Measurements from ENCODE around the gene CPSF2. TPM values are rescaled to one million over a fixed set of nuclear protein-coding genes. Genes with fewer than 3 reads are reported as not detected.

Gene CPSF2
- total and polyA plus RNA-seq, 8 donors = 5.5 to 36.6 (median 8.0) TPM

DNA sequence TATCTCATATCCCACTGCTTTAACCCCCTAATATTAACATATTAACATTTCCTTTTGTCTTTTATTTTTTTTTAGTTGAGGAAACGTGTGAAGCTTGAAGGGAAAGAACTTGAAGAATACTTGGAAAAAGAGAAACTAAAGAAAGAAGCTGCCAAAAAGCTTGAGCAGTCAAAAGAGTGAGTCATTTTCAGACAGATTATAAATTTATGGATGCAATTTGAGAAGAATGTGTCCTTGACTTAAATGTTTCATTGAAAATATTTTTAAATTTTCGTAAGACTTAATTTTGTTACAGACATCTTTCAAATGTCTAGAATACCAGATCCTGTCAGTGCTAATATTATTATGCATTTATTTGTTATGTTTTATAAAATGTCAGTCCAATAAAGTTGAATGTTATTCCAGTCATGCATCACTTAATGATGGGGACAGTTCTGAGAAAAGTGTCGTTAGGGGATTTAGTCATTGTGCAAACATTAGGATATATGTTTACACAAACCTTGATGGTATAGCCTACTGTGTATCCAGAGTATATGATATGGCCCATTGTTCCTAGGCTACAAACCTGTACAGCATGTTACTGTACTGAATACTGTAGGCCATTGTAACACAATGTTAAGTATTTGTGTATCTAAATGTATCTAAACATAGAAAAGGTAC is 32.6 kb downstream of the CPSF2 start:
- H3K9me3 ChIP-seq = no peaks in the 10 kb centered on the region
- DNase-seq = no peak
- H3K27me3 ChIP-seq = no peaks in the 10 kb centered on the region
- no peak overlapping the region for H3K27ac ChIP-seq
- peaks cover 31 to 87% (median 84%) of the 10 kb centered on the region in 4 donors for H3K36me3 ChIP-seq
- intact Hi-C loops (cut with DNase I; ENCODE audit: low total_unique reads) = no loop called here
- H3K4me3 ChIP-seq = no peak overlapping the region
- WGBS, 5 donors = 63 to 72% (median 71%) methylated on average over 3 of the region's 3 CpGs
- TF ChIP-seq POLR2A (IDR thresholded peaks at IDR 0.05) = no peak
- no peak for TF ChIP-seq EP300 (IDR thresholded peaks at IDR 0.05)
- TF ChIP-seq POLR2AphosphoS5 (IDR thresholded peaks at IDR 0.05) = no peak
- H3K4me1 ChIP-seq = no peaks in the 10 kb centered on the region

GRCh38 chr14:92160619-92161018 is 38.9 kb downstream of the CPSF2 start:
- WGBS, 5 donors = 30 to 60% (median 56%) methylated on average over 4 of the region's 4 CpGs
- intact Hi-C loops (cut with DNase I; ENCODE audit: low total_unique reads) = no loop called here
- no peak for DNase-seq
- TF ChIP-seq, protein P1, sequence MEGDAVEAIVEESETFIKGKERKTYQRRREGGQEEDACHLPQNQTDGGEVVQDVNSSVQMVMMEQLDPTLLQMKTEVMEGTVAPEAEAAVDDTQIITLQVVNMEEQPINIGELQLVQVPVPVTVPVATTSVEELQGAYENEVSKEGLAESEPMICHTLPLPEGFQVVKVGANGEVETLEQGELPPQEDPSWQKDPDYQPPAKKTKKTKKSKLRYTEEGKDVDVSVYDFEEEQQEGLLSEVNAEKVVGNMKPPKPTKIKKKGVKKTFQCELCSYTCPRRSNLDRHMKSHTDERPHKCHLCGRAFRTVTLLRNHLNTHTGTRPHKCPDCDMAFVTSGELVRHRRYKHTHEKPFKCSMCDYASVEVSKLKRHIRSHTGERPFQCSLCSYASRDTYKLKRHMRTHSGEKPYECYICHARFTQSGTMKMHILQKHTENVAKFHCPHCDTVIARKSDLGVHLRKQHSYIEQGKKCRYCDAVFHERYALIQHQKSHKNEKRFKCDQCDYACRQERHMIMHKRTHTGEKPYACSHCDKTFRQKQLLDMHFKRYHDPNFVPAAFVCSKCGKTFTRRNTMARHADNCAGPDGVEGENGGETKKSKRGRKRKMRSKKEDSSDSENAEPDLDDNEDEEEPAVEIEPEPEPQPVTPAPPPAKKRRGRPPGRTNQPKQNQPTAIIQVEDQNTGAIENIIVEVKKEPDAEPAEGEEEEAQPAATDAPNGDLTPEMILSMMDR (IDR thresholded peaks at IDR 0.05) = no peak
- TF ChIP-seq POLR2AphosphoS5 (IDR thresholded peaks at IDR 0.05) (no peak), POLR2A (IDR thresholded peaks at IDR 0.05) (no peak), EP300 (IDR thresholded peaks at IDR 0.05) (no peak)
- Histone ChIP-seq H3K4me1 (peaks cover 0 to 3% (median 0%) of the 10 kb centered on the region in 4 donors), H3K4me3 (no peak overlapping the region), H3K36me3 (peaks cover 49 to 99% (median 98%) of the 10 kb centered on the region in 4 donors), H3K9me3 (no peaks in the 10 kb centered on the region), H3K27me3 (no peaks in the 10 kb centered on the region), H3K27ac (no peak overlapping the region)

DNA sequence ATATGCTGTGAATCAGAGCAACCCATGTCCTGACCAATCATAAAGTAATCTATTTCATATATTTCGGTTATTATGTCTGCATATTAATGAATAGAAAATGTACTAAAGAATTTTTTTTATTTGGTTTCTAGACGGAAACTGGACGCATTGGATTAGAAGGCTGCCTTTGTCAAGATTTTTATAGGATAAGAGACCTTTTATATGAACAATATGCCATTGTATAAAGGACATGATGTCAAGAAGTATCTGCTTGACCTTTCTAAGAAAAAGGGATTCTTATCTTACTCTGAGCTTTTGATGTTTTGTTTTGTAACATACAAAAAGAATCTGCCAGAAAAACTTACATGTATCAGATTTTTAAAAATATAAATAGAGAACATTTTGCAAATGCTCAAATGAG is 39.8 kb downstream of the CPSF2 start:
- Histone ChIP-seq H3K9me3 (no peaks in the 10 kb centered on the region), H3K27ac (no peak overlapping the region), H3K27me3 (no peaks in the 10 kb centered on the region), H3K4me3 (no peak overlapping the region), H3K4me1 (peaks cover 0 to 3% (median 0%) of the 10 kb centered on the region in 4 donors), H3K36me3 (peaks cover 46 to 99% (median 97%) of the 10 kb centered on the region in 4 donors)
- TF ChIP-seq, protein P1 (IDR thresholded peaks at IDR 0.05) = no peak
- TF ChIP-seq POLR2A (IDR thresholded peaks at IDR 0.05) (no peak), POLR2AphosphoS5 (IDR thresholded peaks at IDR 0.05) (no peak), EP300 (IDR thresholded peaks at IDR 0.05) (no peak)
- DNase-seq = no peak
- intact Hi-C loops (cut with DNase I; ENCODE audit: low total_unique reads) = no loop called here
- 39 to 69% (median 52%) methylated on average over 3 of the region's 3 CpGs for WGBS, 5 donors

GRCh38 chr14:92164958-92165357 is 43.2 kb downstream of the CPSF2 start:
- peaks cover 0 to 3% (median 0%) of the 10 kb centered on the region in 4 donors for H3K4me1 ChIP-seq
- no peak overlapping the region for H3K27ac ChIP-seq
- intact Hi-C loops (cut with DNase I; ENCODE audit: low total_unique reads) = no loop called here
- no peak for DNase-seq
- no peak overlapping the region for H3K4me3 ChIP-seq
- H3K36me3 ChIP-seq = peaks cover 23 to 80% (median 73%) of the 10 kb centered on the region in 4 donors
- H3K9me3 ChIP-seq = no peaks in the 10 kb centered on the region
- WGBS, 5 donors = 94 to 99% (median 98%) methylated on average over 2 of the region's 2 CpGs
- no peaks in the 10 kb centered on the region for H3K27me3 ChIP-seq
- no peak for TF ChIP-seq EP300 (IDR thresholded peaks at IDR 0.05)
- TF ChIP-seq, protein P1 (IDR thresholded peaks at IDR 0.05) = no peak
- no peak for TF ChIP-seq POLR2AphosphoS5 (IDR thresholded peaks at IDR 0.05)

- TF ChIP-seq EP300 (IDR thresholded peaks at IDR 0.05) (no peak), POLR2AphosphoS5 (IDR thresholded peaks at IDR 0.05) (no peak), POLR2A (IDR thresholded peaks at IDR 0.05) (no peak)
- TF ChIP-seq, protein P1 (IDR thresholded peaks at IDR 0.05) = no peak
- peaks cover 0 to 14% (median 4%) of the 10 kb centered on the region in 4 donors for H3K36me3 ChIP-seq
- no peak overlapping the region for H3K27ac ChIP-seq
- 60 to 92% (median 87%) methylated on average over 2 of the region's 2 CpGs for WGBS, 5 donors
- no peaks in the 10 kb centered on the region for H3K9me3 ChIP-seq
- no peak overlapping the region for H3K4me3 ChIP-seq
- DNase-seq = no peak
- H3K4me1 ChIP-seq = no peaks in the 10 kb centered on the region
- H3K27me3 ChIP-seq = no peaks in the 10 kb centered on the region
- intact Hi-C loops (cut with DNase I; ENCODE audit: low total_unique reads) = no loop called here
These were observed 51.9 kb downstream of the CPSF2 start for GRCh38 chr14:92173668-92174067.

Measured in stomach (tissue), 9 donors.